Activated T-helper 1 cell treated with anti-CD3 and anti-CD28 coated beads, Interleukin-12 subunit alpha, Interleukin-12 subunit beta, Interleukin-2, Interleukin-4 antibody, amounts not matched to agents 30 ng/mL and 10 ng/mL and 1 ng/mL, durations not matched to agents 14 hours and 24 hours and 36 hours (primary cell): ENCODE results near the gene ACSL3. TPM values are rescaled to one million over a fixed set of nuclear protein-coding genes. Genes with fewer than 3 reads are reported as not detected.
"Not testable (repeated sequence)": the region's sequence is repeated elsewhere in the genome, so short reads cannot be mapped to it uniquely, and the experiment has no call there.

Experiments
- DNase-seq: peaks from one replicate; pipeline ENCODE4 v3.0.0; 2021; ENCODE audit warnings: low spot score
- H3K27ac Mint-ChIP-seq: one replicate; pipeline ENCODE4 v1.8.0; 2021; ENCODE audit warnings: mild to moderate bottlenecking, mixed read lengths
- H3K27me3 Mint-ChIP-seq: one replicate; pipeline ENCODE4 v1.8.0; 2022; ENCODE audit warnings: mild to moderate bottlenecking, moderate library complexity, mixed read lengths; ENCODE audit not compliant: insufficient read depth
- H3K36me3 Mint-ChIP-seq: one replicate; pipeline ENCODE4 v1.8.0; 2021; ENCODE audit warnings: low read depth, mixed read lengths
- H3K4me1 Mint-ChIP-seq: one replicate; pipeline ENCODE4 v1.8.0; 2021; ENCODE audit warnings: low read depth, mixed read lengths
- H3K4me3 Mint-ChIP-seq: one replicate; pipeline ENCODE4 v1.8.0; 2021; ENCODE audit warnings: mild to moderate bottlenecking, moderate library complexity, mixed read lengths
- H3K9me3 Mint-ChIP-seq: one replicate; pipeline ENCODE4 v1.8.0; 2021; ENCODE audit warnings: mixed read lengths
- intact Hi-C: fragments of 100-400 bp; cut with micrococcal nuclease; formaldehyde crosslinking; loops from one replicate; pipeline ENCODE4 v1.15.1; 2024
- total RNA-seq: library from RNA; stranded (reverse); gene quantifications from 2 replicates; pipeline ENCODE4 v1.2.3, GENCODE V29; 2022

Gene ACSL3
- total RNA-seq, 1 donor from 2014 or later: 75.4 TPM

GRCh38 chr2:222912117-222912516, 51.3 kb downstream of the ACSL3 start:
- intact Hi-C loops: no loop called here
- no peaks in the 10 kb centered on the region for H3K27me3 Mint-ChIP-seq
- peaks cover 16% of the 10 kb centered on the region for H3K36me3 Mint-ChIP-seq
- DNase-seq: no peak
- no peak overlapping the region for H3K4me3 Mint-ChIP-seq
- H3K4me1 Mint-ChIP-seq: peaks cover 40% of the 10 kb centered on the region
- no peaks in the 10 kb centered on the region for H3K9me3 Mint-ChIP-seq
- peak overlapping the region; percentile 29 for H3K27ac Mint-ChIP-seq

GRCh38 chr2:222912776-222913175, 51.9 kb downstream of the ACSL3 start:
- no peak for DNase-seq

GRCh38 chr2:222915092-222915957, 54.5 kb downstream of the ACSL3 start:
- peaks cover 11% of the 10 kb centered on the region for H3K36me3 Mint-ChIP-seq
- no peaks in the 10 kb centered on the region for H3K9me3 Mint-ChIP-seq
- peaks cover 22% of the 10 kb centered on the region for H3K4me1 Mint-ChIP-seq
- intact Hi-C loops: loop anchor here (2.0 kb wide), 1 partner anchor 23 kb away; no protein-coding TSS in a partner anchor
- no peaks in the 10 kb centered on the region for H3K27me3 Mint-ChIP-seq
- H3K27ac Mint-ChIP-seq: no peak overlapping the region
- DNase-seq: no peak
- H3K4me3 Mint-ChIP-seq: no peak overlapping the region

More at GRCh38 chr2:222912776-222913175, 51.9 kb downstream of the ACSL3 start:
- Mint-ChIP-seq H3K36me3 (peaks cover 14% of the 10 kb centered on the region), H3K4me1 (peaks cover 37% of the 10 kb centered on the region), H3K27me3 (no peaks in the 10 kb centered on the region), H3K27ac (no peak overlapping the region), H3K9me3 (no peaks in the 10 kb centered on the region), H3K4me3 (no peak overlapping the region)
- intact Hi-C loops: no loop called here

- DNase-seq: no peak
- Mint-ChIP-seq H3K9me3 (no peaks in the 10 kb centered on the region), H3K4me1 (peaks cover 18% of the 10 kb centered on the region), H3K4me3 (no peak overlapping the region), H3K36me3 (peaks cover 11% of the 10 kb centered on the region), H3K27me3 (no peaks in the 10 kb centered on the region), H3K27ac (no peak overlapping the region)
- intact Hi-C loops: no loop called here
Observed at GRCh38 chr2:222916229-222917197, 55.7 kb downstream of the ACSL3 start.

- H3K4me3 Mint-ChIP-seq, H3K9me3 Mint-ChIP-seq, H3K27ac Mint-ChIP-seq, DNase-seq, intact Hi-C loops, H3K27me3 Mint-ChIP-seq: not testable (repeated sequence)
- Mint-ChIP-seq H3K36me3 (peaks cover 12% of the 10 kb centered on the region), H3K4me1 (peaks cover 11% of the 10 kb centered on the region)
Observed at GRCh38 chr2:222917212-222917611, 56.4 kb downstream of the ACSL3 start.

DNA sequence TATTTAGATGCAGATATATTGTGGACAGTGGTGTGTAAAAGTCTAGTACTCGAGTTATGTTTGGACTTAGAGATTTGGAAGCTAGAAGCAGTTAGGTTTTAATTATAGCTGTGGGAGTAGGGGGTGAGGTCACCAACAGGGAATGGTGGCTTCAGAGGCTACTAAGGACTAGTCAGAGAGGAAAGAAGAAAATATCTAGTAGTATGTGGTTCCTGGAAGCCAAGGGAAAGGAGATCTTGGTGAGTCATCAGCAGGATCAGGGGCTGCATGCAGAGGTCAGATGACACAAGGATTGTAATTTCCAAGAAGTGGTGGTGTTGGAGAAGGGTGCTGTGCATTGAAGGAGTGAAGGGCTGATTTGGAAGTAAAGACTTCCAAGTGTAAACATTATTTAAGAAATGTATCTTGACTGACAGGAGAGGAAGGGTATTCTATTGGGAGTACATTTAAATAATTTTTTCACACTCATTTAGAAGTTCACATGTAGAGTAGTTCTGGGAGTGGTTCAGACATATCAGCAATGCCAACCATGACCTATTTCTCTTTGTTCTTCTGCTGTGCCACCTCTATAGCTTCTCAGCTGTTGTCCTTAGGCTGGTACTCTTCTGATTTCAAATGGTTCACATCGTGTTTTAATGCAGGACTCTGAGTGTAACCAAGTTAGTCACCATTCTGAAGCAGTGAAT, 59.1 kb downstream of the ACSL3 start:
- Mint-ChIP-seq H3K27me3 (no peaks in the 10 kb centered on the region), H3K4me3 (no peak overlapping the region), H3K27ac (no peak overlapping the region), H3K9me3 (no peaks in the 10 kb centered on the region), H3K36me3 (peaks cover 17% of the 10 kb centered on the region), H3K4me1 (no peaks in the 10 kb centered on the region)
- DNase-seq: no peak
- intact Hi-C loops: no loop called here

- Mint-ChIP-seq H3K4me1 (no peaks in the 10 kb centered on the region), H3K36me3 (peaks cover 17% of the 10 kb centered on the region), H3K4me3 (no peak overlapping the region), H3K9me3 (no peaks in the 10 kb centered on the region), H3K27ac (no peak overlapping the region), H3K27me3 (no peaks in the 10 kb centered on the region)
- intact Hi-C loops: no loop called here
- no peak for DNase-seq
Observed at GRCh38 chr2:222920657-222921186, 59.9 kb downstream of the ACSL3 start.

- Mint-ChIP-seq H3K4me3 (no peak overlapping the region), H3K4me1 (no peaks in the 10 kb centered on the region), H3K27ac (no peak overlapping the region), H3K9me3 (no peaks in the 10 kb centered on the region), H3K36me3 (peaks cover 21% of the 10 kb centered on the region), H3K27me3 (no peaks in the 10 kb centered on the region)
- DNase-seq: no peak
- intact Hi-C loops: no loop called here
Observed at GRCh38 chr2:222922019-222922800, 61.4 kb downstream of the ACSL3 start.

DNA sequence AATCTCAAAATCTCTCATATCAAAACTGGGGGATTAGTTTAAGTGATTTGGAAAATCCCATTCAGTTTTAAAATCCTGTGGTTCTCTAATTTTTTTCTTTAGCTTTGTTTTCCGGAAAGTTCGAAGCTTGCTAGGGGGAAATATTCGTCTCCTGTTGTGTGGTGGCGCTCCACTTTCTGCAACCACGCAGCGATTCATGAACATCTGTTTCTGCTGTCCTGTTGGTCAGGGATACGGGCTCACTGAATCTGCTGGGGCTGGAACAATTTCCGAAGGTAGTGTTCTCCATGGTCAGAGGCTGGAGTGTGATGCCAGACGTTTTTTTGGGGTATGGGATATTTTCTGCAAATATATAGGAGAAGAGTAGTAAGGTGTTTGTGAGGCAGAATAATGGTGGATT, 66.1 kb downstream of the ACSL3 start:
- Mint-ChIP-seq H3K27me3 (no peaks in the 10 kb centered on the region), H3K36me3 (peaks cover 32% of the 10 kb centered on the region), H3K27ac (no peak overlapping the region), H3K4me3 (no peak overlapping the region), H3K9me3 (no peaks in the 10 kb centered on the region), H3K4me1 (no peaks in the 10 kb centered on the region)
- DNase-seq: no peak
- intact Hi-C loops: no loop called here

DNA sequence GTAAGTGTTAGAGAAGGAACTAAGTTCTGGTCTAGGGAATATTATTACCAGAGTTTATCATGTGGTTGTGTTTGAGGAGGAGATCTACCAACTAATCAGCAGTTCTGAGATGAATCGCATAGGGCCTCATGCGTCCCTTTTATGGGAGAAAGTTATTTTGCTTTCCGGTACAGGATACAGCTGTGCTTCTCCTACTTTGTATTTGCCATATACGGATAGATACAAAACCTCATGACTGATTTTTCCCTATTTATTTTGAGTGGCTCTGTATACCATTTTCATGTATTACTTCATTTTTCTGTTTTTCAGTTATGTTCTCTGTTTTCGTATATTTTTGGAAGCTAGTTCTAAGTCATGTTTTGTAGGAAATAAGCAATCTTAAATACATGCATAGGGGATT, 66.8 kb downstream of the ACSL3 start:
- Mint-ChIP-seq H3K27me3 (no peaks in the 10 kb centered on the region), H3K9me3 (no peaks in the 10 kb centered on the region), H3K27ac (no peak overlapping the region), H3K4me3 (no peak overlapping the region), H3K4me1 (no peaks in the 10 kb centered on the region), H3K36me3 (peaks cover 28% of the 10 kb centered on the region)
- no peak for DNase-seq
- intact Hi-C loops: no loop called here

DNA sequence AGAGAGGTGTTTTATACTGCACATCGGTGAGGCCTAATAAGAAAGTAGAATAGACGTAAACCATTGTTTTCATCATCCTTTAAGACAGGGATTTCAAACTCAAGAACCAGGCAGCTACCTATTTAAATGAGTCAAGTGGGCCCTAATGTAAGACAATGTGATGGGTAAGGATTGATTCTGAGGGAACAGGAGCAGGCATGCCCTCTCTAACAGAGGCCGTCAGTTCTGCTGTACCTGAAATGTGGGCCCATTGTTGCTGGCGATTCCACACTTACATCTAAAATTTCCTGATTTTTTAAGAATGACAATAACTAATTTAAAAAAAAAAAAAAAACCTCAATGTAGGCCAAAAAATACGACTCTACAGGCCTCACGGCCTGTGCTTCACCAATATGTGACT, 67.5 kb downstream of the ACSL3 start:
- peaks cover 29% of the 10 kb centered on the region for H3K36me3 Mint-ChIP-seq

DNA sequence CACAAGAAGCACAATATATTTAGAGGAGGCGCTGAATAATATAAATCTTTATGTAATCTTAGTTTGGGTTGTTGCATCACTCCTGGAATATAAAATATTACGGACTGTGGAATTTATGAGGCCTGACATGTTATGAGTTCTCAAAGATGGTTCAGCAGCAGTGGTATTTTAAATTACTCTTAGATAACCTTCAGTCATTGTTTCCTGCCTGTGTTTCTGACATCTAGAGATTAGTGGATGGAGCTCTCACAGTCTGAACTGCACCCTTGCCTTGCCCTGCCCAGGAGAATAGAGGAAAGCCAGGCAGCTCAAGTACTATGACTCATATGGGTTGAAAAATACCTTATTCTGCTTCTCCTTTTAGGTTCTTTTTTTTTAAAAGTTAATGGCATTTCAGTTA, 70.0 kb downstream of the ACSL3 start:
- H3K27ac Mint-ChIP-seq: no peak overlapping the region
- DNase-seq: no peak
- intact Hi-C loops: no loop called here

More for the DNA sequence above, 67.5 kb downstream of the ACSL3 start:
- Mint-ChIP-seq H3K27me3 (no peaks in the 10 kb centered on the region), H3K4me3 (no peak overlapping the region), H3K27ac (no peak overlapping the region), H3K9me3 (no peaks in the 10 kb centered on the region), H3K4me1 (no peaks in the 10 kb centered on the region)
- intact Hi-C loops: no loop called here
- DNase-seq: no peak

More for the DNA sequence above, 70.0 kb downstream of the ACSL3 start:
- H3K9me3 Mint-ChIP-seq: no peaks in the 10 kb centered on the region
- no peak overlapping the region for H3K4me3 Mint-ChIP-seq
- peaks cover 36% of the 10 kb centered on the region for H3K36me3 Mint-ChIP-seq
- H3K27me3 Mint-ChIP-seq: no peaks in the 10 kb centered on the region
- H3K4me1 Mint-ChIP-seq: no peaks in the 10 kb centered on the region
